Duodenal mucosa (tissue), 2 donors: ENCODE measurements around the gene ANKIB1.
"Not testable (repeated sequence)": the region's sequence is repeated elsewhere in the genome, so short reads cannot be mapped to it uniquely, and the experiment has no call there.

Experiments
- H3K27ac ChIP-seq: one replicate; pipeline ENCODE4 v1.7.0; 2013; ENCODE audit warnings: low read depth, low read length
- H3K27me3 ChIP-seq, 2 donors: one replicate each; pipeline ENCODE4 v1.7.0; 2013; ENCODE audit warnings: low read length in 2 of 2, control low read depth in 1 of 2; ENCODE audit not compliant: insufficient read depth in 2 of 2, control insufficient read depth in 1 of 2
- H3K36me3 ChIP-seq, 2 donors: one replicate each; pipeline ENCODE4 v1.7.0; 2013; ENCODE audit warnings: low read length in 2 of 2, control low read depth in 1 of 2; ENCODE audit not compliant: insufficient read depth in 2 of 2, control insufficient read depth in 1 of 2
- H3K4me1 ChIP-seq, 2 donors: one replicate each; pipeline ENCODE4 v1.7.0; 2013; ENCODE audit warnings: low read length in 2 of 2, control low read depth in 1 of 2; ENCODE audit not compliant: insufficient read depth in 2 of 2, control insufficient read depth in 1 of 2
- H3K4me3 ChIP-seq, 2 donors: one replicate each; pipeline ENCODE4 v1.7.0; 2013; ENCODE audit warnings: low read length in 2 of 2, low read depth in 1 of 2
- H3K9ac ChIP-seq, 2 donors: one replicate each; pipeline ENCODE4 v1.7.0; 2013; ENCODE audit warnings: low read length in 2 of 2, low read depth in 1 of 2
- H3K9me3 ChIP-seq, 2 donors: one replicate each; pipeline ENCODE4 v1.7.0; 2013; ENCODE audit warnings: low read length in 2 of 2, control low read depth in 1 of 2; ENCODE audit not compliant: control insufficient read depth in 1 of 2

The ANKIB1 gene

DNA sequence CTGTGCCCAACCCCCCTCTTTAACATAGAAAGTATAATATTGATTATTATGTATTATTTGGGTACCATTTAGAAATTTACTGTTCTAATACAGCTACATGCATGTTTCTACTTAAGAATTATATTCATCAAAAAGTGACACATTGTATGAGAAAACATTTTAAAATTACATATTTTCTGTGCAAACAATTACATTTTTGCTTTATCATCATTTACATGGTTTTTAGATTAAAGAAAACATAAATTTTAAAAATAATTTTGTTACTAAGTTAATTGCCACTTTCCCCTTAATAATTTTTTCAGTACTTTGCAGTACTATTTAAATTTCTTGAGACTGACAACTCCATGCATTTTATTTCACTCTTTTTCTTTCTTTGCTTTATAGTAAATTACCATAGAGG lies 106.2 kb downstream of the ANKIB1 start:
- Histone ChIP-seq H3K4me3 (no peak overlapping the region), H3K36me3 (peaks cover 6 to 23% of the 10 kb centered on the region in 2 donors), H3K27me3 (no peaks in the 10 kb centered on the region), H3K27ac (no peak overlapping the region), H3K9ac (no peak overlapping the region), H3K9me3 (no peaks in the 10 kb centered on the region), H3K4me1 (no peaks in the 10 kb centered on the region)

DNA sequence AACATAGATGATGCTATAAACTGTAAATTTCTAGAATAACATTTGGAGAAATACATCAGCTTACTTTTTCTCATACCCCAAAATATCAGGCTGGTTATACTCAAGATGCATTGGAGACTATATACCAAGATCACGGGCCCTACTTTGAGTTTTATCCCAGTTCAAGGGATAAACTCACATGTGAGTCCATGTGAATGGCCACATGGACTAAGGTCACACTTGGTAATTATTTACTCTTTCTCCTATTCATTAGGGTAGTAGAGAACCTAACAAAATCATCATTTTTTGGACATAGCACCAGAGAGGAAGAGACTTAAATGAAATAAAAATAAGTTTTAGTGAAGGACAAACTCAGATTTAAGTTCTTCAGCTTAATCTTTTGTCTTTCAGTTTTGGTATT lies 108.4 kb downstream of the ANKIB1 start:
- H3K9ac ChIP-seq: no peak overlapping the region
- no peaks in the 10 kb centered on the region for H3K9me3 ChIP-seq
- H3K27me3 ChIP-seq: no peaks in the 10 kb centered on the region
- H3K4me3 ChIP-seq: no peak overlapping the region
- H3K27ac ChIP-seq: no peak overlapping the region
- H3K4me1 ChIP-seq: no peaks in the 10 kb centered on the region
- H3K36me3 ChIP-seq: peaks cover 6 to 23% of the 10 kb centered on the region in 2 donors

DNA sequence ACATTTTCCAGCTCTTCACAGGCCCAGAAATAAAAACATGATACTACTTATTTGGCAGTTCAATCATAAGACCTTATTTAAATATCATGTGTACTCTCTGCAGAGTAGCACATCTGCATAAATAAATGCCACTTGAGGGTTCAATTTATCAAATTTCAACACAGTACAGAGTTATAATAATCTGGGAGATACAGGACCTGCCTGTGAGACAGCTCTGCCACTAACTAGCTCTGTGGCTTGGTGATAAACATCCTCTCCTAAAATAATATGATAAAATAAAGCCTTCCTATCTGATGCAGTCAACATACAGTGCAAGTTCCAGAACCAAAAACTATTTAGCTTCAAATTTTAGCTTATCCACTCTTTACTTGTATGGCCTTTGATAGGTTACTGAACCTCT lies 110.6 kb downstream of the ANKIB1 start:
- no peaks in the 10 kb centered on the region for H3K9me3 ChIP-seq
- no peak overlapping the region for H3K27ac ChIP-seq
- no peaks in the 10 kb centered on the region for H3K4me1 ChIP-seq
- H3K4me3 ChIP-seq: no peak overlapping the region
- peaks cover 6 to 20% of the 10 kb centered on the region in 2 donors for H3K36me3 ChIP-seq
- H3K27me3 ChIP-seq: no peaks in the 10 kb centered on the region
- no peak overlapping the region for H3K9ac ChIP-seq

DNA sequence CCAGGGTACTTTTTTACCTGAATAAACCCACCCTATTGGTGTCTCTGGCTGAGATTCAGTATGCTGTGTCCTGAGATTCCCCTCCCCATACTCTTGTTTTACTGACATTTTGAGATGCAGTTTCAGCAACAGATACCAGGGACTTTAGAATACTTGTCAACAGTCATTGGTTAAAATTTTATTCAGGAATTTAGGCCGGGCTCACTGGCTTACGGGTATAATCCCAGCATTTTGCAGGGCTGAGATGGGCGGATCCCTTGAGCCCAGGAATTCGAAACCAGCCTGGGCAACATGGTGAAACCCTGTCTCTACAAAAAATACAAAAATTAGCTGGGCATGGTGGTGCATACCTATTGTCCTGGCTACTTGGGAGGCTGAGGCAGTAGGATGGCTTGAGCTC lies 111.5 kb downstream of the ANKIB1 start:
- no peaks in the 10 kb centered on the region for H3K4me1 ChIP-seq
- no peaks in the 10 kb centered on the region for H3K9me3 ChIP-seq
- H3K27me3 ChIP-seq: no peaks in the 10 kb centered on the region
- H3K27ac ChIP-seq: no peak overlapping the region
- H3K36me3 ChIP-seq: peaks cover 6 to 22% of the 10 kb centered on the region in 2 donors
- H3K9ac ChIP-seq: no peak overlapping the region
- H3K4me3 ChIP-seq: no peak overlapping the region

DNA sequence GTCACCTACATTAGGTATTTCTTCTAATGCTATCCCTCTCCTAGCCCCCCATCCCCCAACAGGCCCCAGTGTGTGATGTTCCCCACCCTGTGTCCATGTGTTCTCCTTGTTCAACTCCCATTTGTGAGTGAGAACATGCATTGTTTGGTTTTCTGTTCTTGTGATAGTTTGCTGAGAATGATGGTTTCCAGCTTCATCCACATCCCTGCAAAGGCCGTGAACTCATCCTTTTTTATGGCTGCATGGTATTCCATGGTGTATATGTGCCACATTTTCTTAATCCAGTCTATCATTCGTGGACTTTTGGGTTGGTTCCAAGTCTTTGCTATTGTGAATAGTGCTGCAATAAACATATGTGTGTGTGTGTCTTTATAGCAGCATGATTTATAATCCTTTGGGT lies 113.4 kb downstream of the ANKIB1 start:
- H3K36me3 ChIP-seq: peaks cover 8 to 17% of the 10 kb centered on the region in 2 donors
- not testable (repeated sequence) for H3K27ac ChIP-seq, H3K9me3 ChIP-seq, H3K4me3 ChIP-seq, H3K27me3 ChIP-seq, H3K4me1 ChIP-seq, H3K9ac ChIP-seq

DNA sequence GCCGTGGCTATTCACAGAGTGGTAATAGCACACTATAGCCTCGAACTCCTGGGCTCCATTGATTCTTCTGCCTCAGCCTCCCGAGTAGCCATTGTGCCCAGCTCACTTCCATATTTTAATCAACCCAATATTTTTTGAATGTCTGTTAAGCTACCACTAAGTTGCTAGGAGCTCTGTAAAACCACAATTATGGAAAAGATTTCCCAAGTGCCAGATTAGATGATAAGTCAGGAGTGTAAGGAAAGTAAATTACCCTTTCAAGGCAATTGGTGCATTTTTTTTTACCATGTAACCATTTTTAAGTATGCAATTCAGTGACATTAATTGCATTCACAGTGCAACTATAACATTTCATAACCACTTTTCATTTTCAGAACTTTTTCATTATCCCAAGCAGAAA lies 114.0 kb downstream of the ANKIB1 start:
- Histone ChIP-seq H3K27me3 (no peaks in the 10 kb centered on the region), H3K4me1 (no peaks in the 10 kb centered on the region), H3K9ac (no peak overlapping the region), H3K4me3 (no peak overlapping the region), H3K36me3 (peaks cover 8 to 15% of the 10 kb centered on the region in 2 donors), H3K27ac (no peak overlapping the region), H3K9me3 (no peaks in the 10 kb centered on the region)

DNA sequence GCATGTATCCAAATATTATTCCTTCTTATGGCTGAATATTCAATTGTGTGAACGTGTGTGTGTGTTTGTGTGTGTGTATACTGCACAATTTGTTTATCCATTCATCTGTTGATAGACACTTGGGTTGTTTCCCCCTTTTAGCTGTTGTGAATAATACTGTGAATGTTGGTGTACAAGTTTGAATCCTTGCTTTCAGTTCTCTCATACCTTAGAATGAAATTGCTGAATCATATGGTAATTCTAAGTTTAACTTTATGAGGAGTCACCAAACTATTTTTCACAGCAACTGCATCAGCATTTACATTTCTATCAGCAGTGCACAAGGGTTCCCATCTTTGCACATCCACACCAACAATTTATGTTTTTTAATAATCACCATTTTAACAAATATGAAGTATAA lies 114.6 kb downstream of the ANKIB1 start:
- no peak overlapping the region for H3K27ac ChIP-seq
- H3K4me3 ChIP-seq: no peak overlapping the region
- H3K9me3 ChIP-seq: no peaks in the 10 kb centered on the region
- no peaks in the 10 kb centered on the region for H3K4me1 ChIP-seq
- H3K27me3 ChIP-seq: no peaks in the 10 kb centered on the region
- peaks cover 10 to 14% of the 10 kb centered on the region in 2 donors for H3K36me3 ChIP-seq
- no peak overlapping the region for H3K9ac ChIP-seq

DNA sequence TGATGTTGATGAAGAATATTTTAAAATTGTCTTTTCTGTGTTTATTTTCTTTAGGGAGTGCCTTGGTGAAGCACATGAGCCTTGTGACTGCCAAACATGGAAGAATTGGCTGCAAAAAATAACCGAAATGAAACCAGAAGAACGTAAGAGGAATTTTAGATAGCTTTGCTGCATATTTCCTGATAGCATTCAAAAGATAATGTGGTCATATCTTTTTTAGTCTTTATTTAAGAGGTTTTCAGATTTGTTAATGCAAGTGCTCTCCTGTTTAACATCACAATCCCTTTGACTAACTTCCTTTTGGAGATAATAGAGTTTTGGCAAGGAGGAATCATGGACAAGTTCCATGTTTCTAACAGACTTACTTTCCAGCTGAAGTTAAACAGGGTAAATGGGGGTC lies 116.4 kb downstream of the ANKIB1 start:
- Histone ChIP-seq H3K36me3 (peaks cover 11 to 14% of the 10 kb centered on the region in 2 donors), H3K27me3 (no peaks in the 10 kb centered on the region), H3K27ac (no peak overlapping the region), H3K9ac (no peak overlapping the region), H3K4me1 (no peaks in the 10 kb centered on the region), H3K9me3 (no peaks in the 10 kb centered on the region), H3K4me3 (no peak overlapping the region)

DNA sequence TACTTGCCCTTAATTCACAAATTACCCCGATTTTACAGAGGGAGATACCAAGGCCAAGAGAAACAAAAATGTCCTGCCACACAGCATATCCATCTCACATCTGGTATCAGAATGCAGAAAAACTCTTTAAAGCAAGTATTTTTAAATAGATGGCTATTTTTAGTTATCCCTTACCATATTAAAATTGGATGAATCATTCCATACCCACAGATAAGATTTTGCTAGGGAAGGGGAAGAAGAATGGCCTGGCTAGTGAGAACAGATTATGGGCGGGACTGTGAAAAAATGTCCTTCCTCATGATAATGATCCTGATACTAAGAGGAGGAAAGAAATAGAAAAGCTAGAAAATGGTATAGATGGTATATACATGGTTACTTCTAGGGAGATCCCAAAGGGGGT lies 121.0 kb downstream of the ANKIB1 start:
- no peak overlapping the region for H3K27ac ChIP-seq
- H3K9ac ChIP-seq: no peak overlapping the region
- no peaks in the 10 kb centered on the region for H3K4me1 ChIP-seq
- peaks cover 15 to 16% of the 10 kb centered on the region in 2 donors for H3K36me3 ChIP-seq
- H3K9me3 ChIP-seq: no peaks in the 10 kb centered on the region
- no peaks in the 10 kb centered on the region for H3K27me3 ChIP-seq
- no peak overlapping the region for H3K4me3 ChIP-seq

DNA sequence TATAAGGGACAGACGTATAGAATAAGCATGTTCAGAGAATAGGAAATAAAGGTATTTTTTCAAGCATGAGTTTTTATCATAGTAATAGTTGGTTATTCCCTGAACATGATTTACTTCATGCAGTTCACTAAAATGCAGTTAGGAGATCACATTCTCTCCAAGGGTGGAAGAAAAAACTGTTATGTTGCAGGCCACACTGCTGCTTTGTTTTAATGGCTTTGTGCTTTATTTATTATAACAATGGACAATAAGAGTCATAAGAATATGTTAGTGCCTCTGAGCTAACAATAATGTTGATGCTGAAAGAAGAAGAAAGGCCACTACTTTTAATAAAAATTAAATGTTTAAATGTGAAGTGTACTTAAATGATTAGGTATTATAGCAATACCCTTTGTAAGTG lies 123.0 kb downstream of the ANKIB1 start:
- no peak overlapping the region for H3K27ac ChIP-seq
- peaks cover 10 to 13% of the 10 kb centered on the region in 2 donors for H3K36me3 ChIP-seq
- no peaks in the 10 kb centered on the region for H3K27me3 ChIP-seq
- no peak overlapping the region for H3K9ac ChIP-seq
- no peaks in the 10 kb centered on the region for H3K4me1 ChIP-seq
- no peak overlapping the region for H3K4me3 ChIP-seq
- no peaks in the 10 kb centered on the region for H3K9me3 ChIP-seq

DNA sequence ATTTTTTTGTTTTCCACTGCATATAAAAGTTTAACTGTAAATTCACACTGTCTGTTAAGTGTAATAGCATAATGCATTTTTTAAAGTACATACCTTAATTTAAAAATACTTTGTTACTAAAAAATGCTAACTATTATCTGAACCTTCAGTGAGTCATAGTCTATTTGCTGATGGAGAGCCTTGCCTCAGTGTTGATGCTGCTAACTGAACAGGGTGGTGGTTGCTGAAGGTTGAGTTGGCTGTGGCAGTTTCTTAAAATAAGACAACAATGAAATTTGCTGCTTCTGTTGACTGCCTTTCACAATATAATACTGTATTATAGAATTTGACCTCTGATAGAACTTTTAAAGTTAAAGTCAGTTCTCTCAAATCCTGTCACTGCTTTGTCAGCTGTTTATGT lies 129.2 kb downstream of the ANKIB1 start:
- Histone ChIP-seq H3K4me1 (no peaks in the 10 kb centered on the region), H3K27ac (no peak overlapping the region), H3K36me3 (peaks cover 11 to 16% of the 10 kb centered on the region in 2 donors)

More for the DNA sequence above, 129.2 kb downstream of the ANKIB1 start:
- H3K4me3 ChIP-seq: no peak overlapping the region
- H3K27me3 ChIP-seq: no peaks in the 10 kb centered on the region
- no peak overlapping the region for H3K9ac ChIP-seq
- no peaks in the 10 kb centered on the region for H3K9me3 ChIP-seq
